Adrenal gland (tissue), 5 donors: ENCODE measurements around the gene SPAG16.

ENCODE experiments used
- POLR2A ChIP-seq, 2 donors: fragments of 450-650 bp; IDR thresholded peaks; one replicate each; pipeline ENCODE4 v1.6.1; 2017; ENCODE audit warnings: antibody characterized with exemption in 2 of 2, mild to moderate bottlenecking in 2 of 2, moderate library complexity in 1 of 2
- TF ChIP-seq, protein P1 (sequence below), 6 experiments: fragments of 450-650 bp in 4 of 6; fragments of 200-600 bp in 2 of 6; sonication (generic) in 1 of 6; IDR thresholded peaks; 1 replicate in 5 of 6; 2 replicates in 1 of 6; pipeline versions ENCODE4 v1.5.1 to v1.8.0; 2016 to 2021; ENCODE audit warnings: antibody characterized with exemption in 6 of 6, mild to moderate bottlenecking in 2 of 6, moderate library complexity in 1 of 6
- donor health status: DM: no; HTN: no; CAD: no.

DNA sequence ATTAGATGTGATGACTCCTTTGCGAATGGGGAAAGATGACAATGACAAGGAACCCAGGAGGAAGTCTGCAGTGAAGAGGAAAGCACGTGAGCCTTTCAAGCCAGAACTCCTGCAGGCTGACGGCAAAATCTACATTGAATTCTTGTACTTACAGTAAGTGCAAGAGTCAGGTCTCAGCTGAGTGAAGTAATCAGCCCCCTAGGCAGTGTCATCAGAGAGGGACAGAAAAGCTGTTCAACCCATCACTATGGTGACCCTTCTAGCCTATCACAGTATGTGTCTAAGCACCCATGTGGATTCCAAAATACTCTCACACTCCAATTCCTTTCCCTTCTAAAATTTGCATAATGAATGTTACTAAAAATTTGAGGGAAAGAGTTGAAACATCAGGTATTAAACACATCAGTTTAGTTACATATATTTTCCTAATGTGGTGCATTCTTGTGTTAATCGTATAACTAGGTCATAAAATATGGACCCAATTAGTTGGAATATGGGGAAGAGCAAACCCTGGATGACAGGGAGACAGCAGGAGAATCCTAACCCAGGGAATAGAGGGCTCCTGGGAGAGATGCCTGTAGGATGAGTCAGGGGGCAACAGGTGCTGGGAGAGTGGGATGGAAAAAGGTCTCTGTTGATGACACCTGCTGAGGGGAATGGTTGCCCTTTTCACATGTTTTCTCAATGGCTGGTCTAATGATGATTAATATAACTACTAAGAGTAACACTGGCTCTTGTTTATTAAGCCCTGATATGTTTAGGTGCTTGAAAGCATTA is 1166.0 kb downstream of the SPAG16 start:
- TF ChIP-seq, protein P1, sequence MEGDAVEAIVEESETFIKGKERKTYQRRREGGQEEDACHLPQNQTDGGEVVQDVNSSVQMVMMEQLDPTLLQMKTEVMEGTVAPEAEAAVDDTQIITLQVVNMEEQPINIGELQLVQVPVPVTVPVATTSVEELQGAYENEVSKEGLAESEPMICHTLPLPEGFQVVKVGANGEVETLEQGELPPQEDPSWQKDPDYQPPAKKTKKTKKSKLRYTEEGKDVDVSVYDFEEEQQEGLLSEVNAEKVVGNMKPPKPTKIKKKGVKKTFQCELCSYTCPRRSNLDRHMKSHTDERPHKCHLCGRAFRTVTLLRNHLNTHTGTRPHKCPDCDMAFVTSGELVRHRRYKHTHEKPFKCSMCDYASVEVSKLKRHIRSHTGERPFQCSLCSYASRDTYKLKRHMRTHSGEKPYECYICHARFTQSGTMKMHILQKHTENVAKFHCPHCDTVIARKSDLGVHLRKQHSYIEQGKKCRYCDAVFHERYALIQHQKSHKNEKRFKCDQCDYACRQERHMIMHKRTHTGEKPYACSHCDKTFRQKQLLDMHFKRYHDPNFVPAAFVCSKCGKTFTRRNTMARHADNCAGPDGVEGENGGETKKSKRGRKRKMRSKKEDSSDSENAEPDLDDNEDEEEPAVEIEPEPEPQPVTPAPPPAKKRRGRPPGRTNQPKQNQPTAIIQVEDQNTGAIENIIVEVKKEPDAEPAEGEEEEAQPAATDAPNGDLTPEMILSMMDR (IDR thresholded peaks at IDR 0.05), result no peak
- TF ChIP-seq POLR2A (IDR thresholded peaks at IDR 0.05), result no peak
